Panc1 (cell line): Measurements from ENCODE around the gene CCDC57. TPM values are rescaled to one million over a fixed set of nuclear protein-coding genes. Genes with fewer than 3 reads are reported as not detected.

Experiments
- ATAC-seq: fragments of 200-7000 bp; cut with Tn5 transposase; 2 replicates; pipeline ENCODE4 v1.9.1; 2020; ENCODE audit warnings: mild to moderate bottlenecking, moderate library complexity
- BruUV-seq: library from RNA; stranded (reverse); fragments of 400-500 nt; replicated peaks from 2 replicates; lab custom pipeline; 2021; lab: Mats Ljungman, UMichigan
- CTCF ChIA-PET: fragments of 300-600 bp; sonication (Branson Sonifier 250); formaldehyde crosslinking; loops from one replicate; lab custom pipeline; 2022; ENCODE audit warnings: antibody characterized with exemption; lab: Charles Lee
- POLR2A ChIA-PET: fragments of 300-600 bp; sonication (Branson Sonifier 250); formaldehyde crosslinking; loops from one replicate; lab custom pipeline; 2022; ENCODE audit warnings: antibody characterized with exemption; lab: Charles Lee
- DNase-seq: peaks from one replicate; pipeline ENCODE4 v3.0.0-alpha.2; 2010; ENCODE audit warnings: low read depth, low spot score
- H3K27ac ChIP-seq: 2 replicates; pipeline ENCODE4 v1.5.1; 2011; ENCODE audit warnings: mild to moderate bottlenecking, low read length, inconsistent platforms
- H3K27me3 ChIP-seq: fragments of 200-500 bp; sonication (Bioruptor generic); 2 replicates; pipeline ENCODE4 v1.6.0; 2014; ENCODE audit warnings: low read length, inconsistent platforms; ENCODE audit not compliant: control insufficient read depth, insufficient read depth
- H3K36me3 ChIP-seq: fragments of 200-500 bp; sonication (Bioruptor generic); 2 replicates; pipeline ENCODE4 v1.5.1; 2014; ENCODE audit warnings: inconsistent platforms, mild to moderate bottlenecking, low read length, moderate library complexity; ENCODE audit not compliant: control insufficient read depth, insufficient read depth
- H3K4me1 ChIP-seq: 2 replicates; pipeline ENCODE4 v1.5.1; 2011; ENCODE audit warnings: inconsistent platforms, mild to moderate bottlenecking, low read length, moderate library complexity; ENCODE audit not compliant: control insufficient read depth, insufficient read depth
- H3K4me3 ChIP-seq, 2 experiments: 2 replicates each; pipeline ENCODE4 v1.5.1; 2011 to 2012; ENCODE audit warnings: low read depth in 2 of 2, low read length in 2 of 2, mild to moderate bottlenecking in 2 of 2, inconsistent platforms in 1 of 2, moderate library complexity in 1 of 2
- H3K9me3 ChIP-seq: fragments of 200-500 bp; sonication (Bioruptor generic); 2 replicates; pipeline ENCODE4 v1.5.1; 2014; ENCODE audit warnings: low read depth, mild to moderate bottlenecking, inconsistent platforms, low read length, moderate library complexity; ENCODE audit not compliant: control insufficient read depth, insufficient read depth
- CTCF ChIP-seq: fragments of 450-650 bp; IDR thresholded peaks from 2 replicates; pipeline ENCODE4 v1.5.1; 2017; ENCODE audit warnings: mild to moderate bottlenecking
- POLR2AphosphoS5 ChIP-seq: IDR thresholded peaks from 2 replicates; pipeline ENCODE4 v1.6.1; 2012; ENCODE audit warnings: mild to moderate bottlenecking, low read depth, low read length, moderate library complexity
- REST ChIP-seq, 2 experiments: IDR thresholded peaks; 2 replicates each; pipeline ENCODE4 v1.6.1; 2011 to 2012; ENCODE audit warnings: low read depth in 2 of 2, control low read depth in 1 of 2, low read length in 1 of 2, mild to moderate bottlenecking in 1 of 2, moderate library complexity in 1 of 2; ENCODE audit not compliant: insufficient read depth in 1 of 2
- SIN3A ChIP-seq: IDR thresholded peaks from 2 replicates; pipeline ENCODE4 v1.6.1; 2012; ENCODE audit warnings: low read depth, mild to moderate bottlenecking, low read length, moderate library complexity, borderline replicate concordance; ENCODE audit not compliant: insufficient read depth
- TCF7L2 ChIP-seq: IDR thresholded peaks from 2 replicates; pipeline ENCODE4 v1.6.1; 2011; ENCODE audit warnings: mild to moderate bottlenecking, low read depth, low read length, inconsistent platforms
- in situ Hi-C: cut with HindIII; loops from 2 replicates; pipeline ENCODE4 v1.10.0; 2016; ENCODE audit warnings: low sequenced_read_pairs, low pct_unique_long_range_greater_than_20kb
- intact Hi-C: fragments of 100-400 bp; cut with micrococcal nuclease; formaldehyde crosslinking; loops from one replicate; pipeline ENCODE4 v1.10.0; 2022; ENCODE audit not compliant: unreplicated experiment
- total RNA-seq: library from RNA; stranded (reverse); gene quantifications from one replicate; pipeline ENCODE4 v1.2.1, GENCODE V29; 2021; ENCODE audit not compliant: unreplicated experiment

The CCDC57 gene
- total RNA-seq, 1 experiment from 2014 or later, result 63.6 TPM

- no peak overlapping the region for H3K4me3 ChIP-seq
- DNase-seq (no peak), ATAC-seq (no peak)
- in situ Hi-C loops, result no loop called here
- CTCF ChIA-PET, result interaction anchor here (0.6 to 1.1 kb wide), 2 partner anchors 16 to 22 kb away, joined by 3 read pairs; no protein-coding TSS in a partner anchor
- BruUV-seq, result no TSS peak
- H3K27me3 ChIP-seq, result no peaks in the 10 kb centered on the region
- POLR2A ChIA-PET, result interaction anchor here (0.6 to 0.7 kb wide), 2 partner anchors 322 to 518 kb away, joined by 3 to 4 read pairs; no protein-coding TSS in a partner anchor
- H3K9me3 ChIP-seq, result no peaks in the 10 kb centered on the region
- H3K27ac ChIP-seq, result peak overlapping the region; percentile 44; the same call in 1 of the 2 replicates
- H3K36me3 ChIP-seq, result peaks cover 15% of the 10 kb centered on the region
- TF ChIP-seq POLR2AphosphoS5 (no peak), REST (IDR thresholded peaks at IDR 0.05; ENCODE audit: insufficient read depth in 1 of 2, low read depth in 2 of 2, low read length in 1 of 2) (no peak), TCF7L2 (no peak), SIN3A (no peak), CTCF (no peak)
- intact Hi-C loops, result no loop called here
- peaks cover 8% of the 10 kb centered on the region for H3K4me1 ChIP-seq
Measured at GRCh38 chr17:82225368-82226029, 12.9 kb upstream of the CCDC57 start.

GRCh38 chr17:82224666-82225065, 12.0 kb upstream of the CCDC57 start:
- POLR2A ChIA-PET, result no interaction called here
- H3K27ac ChIP-seq, result no peak overlapping the region
- TF ChIP-seq CTCF (no peak), REST (IDR thresholded peaks at IDR 0.05; ENCODE audit: insufficient read depth in 1 of 2, low read depth in 2 of 2, low read length in 1 of 2) (no peak), POLR2AphosphoS5 (no peak), SIN3A (no peak)
- in situ Hi-C loops, result no loop called here
- CTCF ChIA-PET, result no interaction called here
- peaks cover 8% of the 10 kb centered on the region for H3K36me3 ChIP-seq
- intact Hi-C loops, result no loop called here
- H3K9me3 ChIP-seq, result no peaks in the 10 kb centered on the region
- H3K4me1 ChIP-seq, result peaks cover 8% of the 10 kb centered on the region
- no TSS peak for BruUV-seq
- no peak overlapping the region for H3K4me3 ChIP-seq
- no peak for ATAC-seq
- no peak for DNase-seq
- H3K27me3 ChIP-seq, result no peaks in the 10 kb centered on the region
